Measurements from ENCODE around the gene IL25. TPM values are rescaled to one million over a fixed set of nuclear protein-coding genes. Genes with fewer than 3 reads are reported as not detected.

The IL25 gene
- total and polyA plus RNA-seq, 2 of the 4 experiments (the other 2 are of a cell fraction): not detected

DNA sequence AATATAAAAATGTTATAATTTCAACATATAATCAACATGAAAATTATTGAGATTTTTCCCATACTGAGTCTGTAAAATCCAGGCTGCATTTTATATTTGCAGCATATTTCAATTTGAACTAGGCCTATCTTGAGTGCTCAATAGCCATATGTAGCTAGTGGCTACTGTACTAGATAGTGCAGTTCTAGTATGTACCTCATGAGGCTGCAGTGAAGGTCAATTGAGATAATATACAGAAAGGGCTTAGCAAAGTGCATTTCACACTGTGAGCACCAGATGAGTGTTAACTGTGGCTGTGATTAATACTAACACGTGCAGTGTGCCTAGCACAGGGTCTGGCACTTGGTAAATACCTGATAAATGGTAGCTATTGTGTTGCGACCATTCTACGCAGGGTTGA is 14.6 kb upstream of the IL25 start:
- no peak overlapping the region for H3K4me2 ChIP-seq (ENCODE audit: low read depth, low read length)
- peaks cover 2% of the 10 kb centered on the region for H3K4me1 ChIP-seq (ENCODE audit: control insufficient read depth, insufficient read depth, low read length)
- no peak overlapping the region for H2AFZ ChIP-seq (replicated peaks; ENCODE audit: low read length, poor library complexity)
- WGBS, 2 experiments (ENCODE audit: extremely low coverage in 2 of 2, insufficient read length in 1 of 2): 83% methylated on average over 3 of the region's 3 CpGs; no CpG with 5 or more reads in 1 of the 2 experiments
- H3K18ac ChIP-seq (ENCODE audit: low read depth, low read length): no peak overlapping the region
- peaks cover 4 to 18% of the 10 kb centered on the region in 2 experiments; a peak in 2 of 4 replicates for H3K79me1 ChIP-seq (ENCODE audit: low read depth in 1 of 2, low read length in 2 of 2)
- no peak overlapping the region for H2BK20ac ChIP-seq (ENCODE audit: low read depth, low read length)
- peaks cover 12% of the 10 kb centered on the region; the same call in 1 of the 2 replicates for H4K20me1 ChIP-seq (ENCODE audit: insufficient read depth, low read length)
- H3K56ac ChIP-seq (ENCODE audit: extremely low read depth, insufficient read depth, low read length): no peak overlapping the region
- H3K9me3 ChIP-seq (ENCODE audit: control insufficient read depth, insufficient read depth, low read length): no peaks in the 10 kb centered on the region
- no peak overlapping the region for H4K91ac ChIP-seq (ENCODE audit: insufficient read depth, low read depth, low read length)
- no peak overlapping the region for H3K9ac ChIP-seq (ENCODE audit: low read depth, low read length)
- no peak overlapping the region for H2BK5ac ChIP-seq (ENCODE audit: low read depth, low read length, poor library complexity, severe bottlenecking)
- H2AK9ac ChIP-seq (replicated peaks; ENCODE audit: low read depth, low read length, poor library complexity): no peak overlapping the region
- H3K36me3 ChIP-seq (ENCODE audit: control insufficient read depth, insufficient read depth, low read length): peaks cover 36% of the 10 kb centered on the region
- no peak overlapping the region for H3K4me3 ChIP-seq (ENCODE audit: insufficient read depth, low read depth, low read length)
- no peaks in the 10 kb centered on the region for H3K27me3 ChIP-seq (ENCODE audit: control insufficient read depth, insufficient read depth, low read length)
- no peak overlapping the region for H3K23ac ChIP-seq (ENCODE audit: low read depth, low read length)
- H3K9me1 ChIP-seq (ENCODE audit: insufficient read depth, low read length): peaks cover 6% of the 10 kb centered on the region; the same call in 1 of the 2 replicates
- no peak overlapping the region for H4K8ac ChIP-seq (ENCODE audit: low read depth in 2 of 2, low read length in 2 of 2)
- intact Hi-C loops (cut with micrococcal nuclease): no loop called here
- no peak overlapping the region for H4K5ac ChIP-seq (ENCODE audit: low read depth, low read length)
- ChIA-PET CTCF (interaction anchor here (0.8 to 1.2 kb wide), 2 partner anchors 10 to 22 kb away, joined by 3 read pairs; no protein-coding TSS in a partner anchor), POLR2A (ENCODE audit: unreplicated experiment) (no interaction called here)
- no peak overlapping the region for H3K4ac ChIP-seq (ENCODE audit: low read depth, low read length)
- in situ Hi-C loops (cut with MboI; ENCODE audit: low sequenced_read_pairs): no loop called here
- TF ChIP-seq CTCF (conservative IDR thresholded peaks at IDR 0.05; ENCODE audit: low read depth, low read length): no peak
- no peak for TF ChIP-seq RFX5 (IDR thresholded peaks at IDR 0.05; ENCODE audit: low read depth, low read length)
- no peak for TF ChIP-seq CHD1 (IDR thresholded peaks at IDR 0.05; ENCODE audit: low read depth, low read length)
- TF ChIP-seq, protein P1, sequence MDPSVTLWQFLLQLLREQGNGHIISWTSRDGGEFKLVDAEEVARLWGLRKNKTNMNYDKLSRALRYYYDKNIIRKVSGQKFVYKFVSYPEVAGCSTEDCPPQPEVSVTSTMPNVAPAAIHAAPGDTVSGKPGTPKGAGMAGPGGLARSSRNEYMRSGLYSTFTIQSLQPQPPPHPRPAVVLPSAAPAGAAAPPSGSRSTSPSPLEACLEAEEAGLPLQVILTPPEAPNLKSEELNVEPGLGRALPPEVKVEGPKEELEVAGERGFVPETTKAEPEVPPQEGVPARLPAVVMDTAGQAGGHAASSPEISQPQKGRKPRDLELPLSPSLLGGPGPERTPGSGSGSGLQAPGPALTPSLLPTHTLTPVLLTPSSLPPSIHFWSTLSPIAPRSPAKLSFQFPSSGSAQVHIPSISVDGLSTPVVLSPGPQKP (IDR thresholded peaks at IDR 0.05; ENCODE audit: borderline replicate concordance, low read depth, low read length): no peak
- TF ChIP-seq NFE2L2 (IDR thresholded peaks at IDR 0.05; ENCODE audit: low read depth, low read length): no peak
- TF ChIP-seq RAD21 (IDR thresholded peaks at IDR 0.05; ENCODE audit: low read length): no peak
- TF ChIP-seq CEBPB (IDR thresholded peaks at IDR 0.05; ENCODE audit: low read depth, low read length): no peak
- no peak for TF ChIP-seq BHLHE40 (IDR thresholded peaks at IDR 0.05; ENCODE audit: low read depth, low read length)
- no peak for TF ChIP-seq SMC3 (IDR thresholded peaks at IDR 0.05; ENCODE audit: low read depth, low read length)
- TF ChIP-seq POLR2A (IDR thresholded peaks at IDR 0.05; ENCODE audit: low read depth, low read length): no peak
- TF ChIP-seq MAFK (IDR thresholded peaks at IDR 0.05; ENCODE audit: low read depth, low read length): no peak
- TF ChIP-seq MXI1 (IDR thresholded peaks at IDR 0.05; ENCODE audit: borderline replicate concordance, low read depth, low read length): no peak
- TF ChIP-seq MAZ (IDR thresholded peaks at IDR 0.05; ENCODE audit: borderline replicate concordance, low read depth, low read length): no peak
- H3K27ac ChIP-seq (ENCODE audit: insufficient read depth, low read length): no peak overlapping the region
- no peak for DNase-seq
- ATAC-seq (ENCODE audit: low read depth): no peak
- no peak overlapping the region for H2AK5ac ChIP-seq (ENCODE audit: low read depth, low read length)
- H2BK120ac ChIP-seq (ENCODE audit: low read depth, low read length): no peak overlapping the region
- H3K14ac ChIP-seq (replicated peaks; ENCODE audit: low read depth, low read length): no peak overlapping the region
- H2BK15ac ChIP-seq (ENCODE audit: low read depth, low read length): no peak overlapping the region
- dilution Hi-C loops (cut with HindIII; ENCODE audit: low sequenced_read_pairs, unreplicated experiment): no loop called here
- no TSS peak for BruUV-seq (replicated peaks)
